GM12878 (cell line): ENCODE measurements around the gene SETBP1. TPM values are rescaled to one million over a fixed set of nuclear protein-coding genes. Genes with fewer than 3 reads are reported as not detected.

Source experiments
- ATAC-seq: fragments of 200-7000 bp; cut with Tn5 transposase; 3 replicates; pipeline ENCODE4 v1.9.1; 2020; ENCODE audit warnings: mild to moderate bottlenecking, moderate library complexity
- BruUV-seq: library from RNA; stranded (reverse); fragments of 400-500 nt; replicated peaks from 2 replicates; lab custom pipeline; 2021; lab: Mats Ljungman, UMichigan
- CTCF ChIA-PET: fragments of 300-600 bp; sonication (Branson Sonifier 250); formaldehyde crosslinking; extraction: SDS; loops from one replicate; lab custom pipeline; 2021; ENCODE audit warnings: inconsistent platforms; lab: Yijun Ruan, JAX
- POLR2A ChIA-PET: fragments of 350-600 bp; formaldehyde crosslinking; extraction: SDS; loops from one replicate; lab custom pipeline; 2021; ENCODE audit warnings: inconsistent platforms; lab: Charles Lee
- RAD21 ChIA-PET: fragments of 300-600 bp; sonication (Branson Sonifier 250); formaldehyde crosslinking; loops from one replicate; lab custom pipeline; 2023; ENCODE audit warnings: antibody characterized with exemption; ENCODE audit not compliant: unreplicated experiment; lab: Charles Lee
- SMC1A ChIA-PET: fragments of 300-600 bp; sonication (Branson Sonifier 250); formaldehyde crosslinking; loops from one replicate; lab custom pipeline; 2023; ENCODE audit not compliant: unreplicated experiment, uncharacterized antibody; lab: Charles Lee
- DNase-seq: peaks from one replicate; pipeline ENCODE4 v3.0.0-alpha.2; 2011; ENCODE audit warnings: low read depth, low spot score
- FAIRE-seq: peaks from 3 replicates; lab custom pipeline; 2011; peaks lifted over from hg19 to GRCh38; lab: Jason Lieb, UNC
- H2AFZ ChIP-seq: 2 replicates; pipeline ENCODE4 v1.6.0; 2011; ENCODE audit warnings: low read depth, low read length, control low read depth; ENCODE audit not compliant: control insufficient read depth
- H3K27ac ChIP-seq: 2 replicates; pipeline ENCODE4 v1.5.1; 2011; ENCODE audit warnings: control low read depth; ENCODE audit not compliant: control insufficient read depth, insufficient read depth
- H3K27me3 ChIP-seq, 2 experiments: replicated peaks in 1 of 2; 2 replicates each; pipeline versions ENCODE4 v1.6.0 to v1.6.1; 2011; ENCODE audit warnings: low read length in 1 of 2; ENCODE audit not compliant: control insufficient read depth in 2 of 2, insufficient read depth in 2 of 2
- H3K36me3 ChIP-seq, 2 experiments: 2 replicates each; pipeline ENCODE4 v1.5.1; 2011; ENCODE audit warnings: low read length in 1 of 2; ENCODE audit not compliant: control insufficient read depth in 2 of 2, insufficient read depth in 2 of 2
- H3K4me1 ChIP-seq: 2 replicates; pipeline ENCODE4 v1.6.1; 2011; ENCODE audit warnings: mild to moderate bottlenecking, low read length, moderate library complexity, mixed read lengths; ENCODE audit not compliant: control insufficient read depth, insufficient read depth
- H3K4me2 ChIP-seq: 2 replicates; pipeline ENCODE4 v1.6.0; 2011; ENCODE audit warnings: control low read depth; ENCODE audit not compliant: control insufficient read depth, insufficient read depth
- H3K4me3 ChIP-seq: fragments of 200-600 bp; sonication (generic); 2 replicates; pipeline ENCODE4 v1.5.1; 2016
- H3K79me2 ChIP-seq: 2 replicates; pipeline ENCODE4 v1.6.0; 2011; ENCODE audit warnings: low read length; ENCODE audit not compliant: control insufficient read depth, insufficient read depth
- H3K9ac ChIP-seq: 2 replicates; pipeline ENCODE4 v1.8.0; 2011; ENCODE audit warnings: low read length, control low read depth, mixed read lengths; ENCODE audit not compliant: control insufficient read depth, insufficient read depth
- H3K9me3 ChIP-seq: replicated peaks from 3 replicates; pipeline ENCODE4 v1.5.1; 2011; ENCODE audit warnings: mild to moderate bottlenecking, low read length; ENCODE audit not compliant: control insufficient read depth, insufficient read depth
- H4K20me1 ChIP-seq: 2 replicates; pipeline ENCODE4 v1.6.0; 2011; ENCODE audit not compliant: control insufficient read depth, insufficient read depth
- BACH1 ChIP-seq: fragments of 450-650 bp; IDR thresholded peaks from 2 replicates; pipeline ENCODE4 v1.6.1; 2017; ENCODE audit warnings: mild to moderate bottlenecking, borderline replicate concordance
- EED ChIP-seq: sonication (generic); IDR thresholded peaks from 2 replicates; pipeline ENCODE4 v1.6.1; 2016; ENCODE audit warnings: antibody characterized with exemption, low read depth
- ESRRA ChIP-seq: IDR thresholded peaks from 2 replicates; pipeline ENCODE4 v1.6.1; 2012; ENCODE audit warnings: mild to moderate bottlenecking, low read length, improper control_type of control experiment
- FOXK2 ChIP-seq: fragments of 450-650 bp; IDR thresholded peaks from 2 replicates; pipeline ENCODE4 v1.6.1; 2017; ENCODE audit warnings: mild to moderate bottlenecking, moderate library complexity
- IKZF2 ChIP-seq, 2 experiments: fragments of 450-650 bp; IDR thresholded peaks; 2 replicates each; pipeline ENCODE4 v1.6.1; 2017; ENCODE audit warnings: mild to moderate bottlenecking in 2 of 2, moderate library complexity in 2 of 2
- MTA3 ChIP-seq: IDR thresholded peaks from 2 replicates; pipeline ENCODE4 v1.6.1; 2012; ENCODE audit warnings: low read length, inconsistent platforms, borderline replicate concordance
- MYC ChIP-seq: IDR thresholded peaks from 2 replicates; pipeline ENCODE4 v1.6.1; 2011; ENCODE audit warnings: mild to moderate bottlenecking, low read length, moderate library complexity, inconsistent platforms; ENCODE audit not compliant: insufficient read depth, insufficient replicate concordance, insufficient read length, severe bottlenecking
- NFIC ChIP-seq: IDR thresholded peaks from 2 replicates; pipeline ENCODE4 v1.6.1; 2012; ENCODE audit warnings: low read depth, mild to moderate bottlenecking, inconsistent platforms, low read length, moderate library complexity
- NFXL1 ChIP-seq: fragments of 450-650 bp; IDR thresholded peaks from 2 replicates; pipeline ENCODE4 v1.6.1; 2017; ENCODE audit warnings: antibody characterized with exemption, mild to moderate bottlenecking, borderline replicate concordance
- POLR2A ChIP-seq: IDR thresholded peaks from 2 replicates; pipeline ENCODE4 v1.6.1; 2011; ENCODE audit warnings: low read depth, mild to moderate bottlenecking, low read length
- RELA ChIP-seq: fragments of 450-650 bp; IDR thresholded peaks from 2 replicates; pipeline ENCODE4 v1.8.0; 2014; ENCODE audit warnings: borderline replicate concordance; ENCODE audit not compliant: partially characterized antibody
- SMAD5 ChIP-seq: IDR thresholded peaks from 2 replicates; pipeline ENCODE4 v1.6.1; 2016; ENCODE audit warnings: antibody characterized with exemption, low read depth
- SREBF1 ChIP-seq: IDR thresholded peaks from 2 replicates; pipeline ENCODE4 v1.6.1; 2012; ENCODE audit warnings: mild to moderate bottlenecking, low read length
- STAT1 ChIP-seq: fragments of 450-650 bp; conservative IDR thresholded peaks from 2 replicates; pipeline ENCODE4 v1.6.1; 2014; ENCODE audit warnings: antibody characterized with exemption, mild to moderate bottlenecking
- STAT3 ChIP-seq: IDR thresholded peaks from 2 replicates; pipeline ENCODE4 v1.6.1; 2011; ENCODE audit warnings: low read depth, low read length, improper control_type of control experiment
- SUZ12 ChIP-seq: fragments of 200-600 bp; sonication (generic); IDR thresholded peaks from one replicate; pipeline ENCODE4 v1.6.1; 2018; ENCODE audit warnings: antibody characterized with exemption, mild to moderate bottlenecking; ENCODE audit not compliant: unreplicated experiment
- TCF3 ChIP-seq: IDR thresholded peaks from 2 replicates; pipeline ENCODE4 v1.6.1; 2012; ENCODE audit warnings: low read depth, mild to moderate bottlenecking, low read length, borderline replicate concordance; ENCODE audit not compliant: insufficient read depth
- YY1 ChIP-seq: IDR thresholded peaks from 2 replicates; pipeline ENCODE4 v1.6.1; 2011; ENCODE audit warnings: low read depth, mild to moderate bottlenecking, low read length
- ZNF274 ChIP-seq: IDR thresholded peaks from one replicate; pipeline ENCODE4 v1.8.0; 2011; ENCODE audit not compliant: insufficient read length, insufficient read depth
- in situ Hi-C: fragments of 300-500 bp; cut with MboI; formaldehyde crosslinking; loops from 9 replicates; pipeline ENCODE4 v1.14.3; 2018; ENCODE audit warnings: mixed read lengths
- intact Hi-C: fragments of 100-400 bp; cut with micrococcal nuclease; formaldehyde crosslinking; loops from one replicate; pipeline ENCODE4 v1.14.2; 2022; ENCODE audit not compliant: unreplicated experiment
- polyA plus RNA-seq, 11 experiments: library from polyadenylated mRNA; depleted of rRNA in 4 of 11; unstranded in 6 of 11; stranded (reverse) in 5 of 11; fragments of >200 nt; fragmentation: Nextera tagmentation in 4 of 11; fragmentation: Illumina TruSeq in 1 of 11; extraction: Ambion mirVana in 4 of 11; extraction: Trizol in 1 of 11; gene quantifications; 1 replicate in 1 of 11; 2 replicates in 10 of 11; pipeline versions ENCODE4 v1.2.1 to v1.2.3, GENCODE V29; 2011 to 2016; ENCODE audit warnings: inconsistent platforms in 2 of 11, missing spikeins in 2 of 11, low read depth in 1 of 11
- total RNA-seq, 4 experiments: library from RNA; depleted of rRNA in 3 of 4; stranded (reverse); fragments of >200 nt in 3 of 4; fragmentation: Illumina TruSeq in 1 of 4; extraction: Trizol in 1 of 4; gene quantifications; 2 replicates each; pipeline versions ENCODE4 v1.2.1 to v1.2.3, GENCODE V29; 2013 to 2021
- TF ChIP-seq, protein P1 (sequence below): fragments of 450-650 bp; formaldehyde crosslinking; IDR thresholded peaks from 2 replicates; pipeline ENCODE4 v1.4.0; 2022; ENCODE audit warnings: mild to moderate bottlenecking, moderate library complexity
- TF ChIP-seq, protein P2 (sequence below): IDR thresholded peaks from 2 replicates; pipeline ENCODE4 v1.6.1; 2011; ENCODE audit warnings: low read depth, mild to moderate bottlenecking, low read length, moderate library complexity, borderline replicate concordance; ENCODE audit errors: extremely low read depth
- TF ChIP-seq, protein P3 (sequence below): fragments of 450-650 bp; IDR thresholded peaks from 2 replicates; pipeline ENCODE4 v1.6.1; 2017; ENCODE audit warnings: low read depth, mild to moderate bottlenecking, moderate library complexity

The SETBP1 gene
- total and polyA plus RNA-seq, 10 of the 15 experiments (the other 5 are each of a cell fraction or from before 2014, with no cell fraction given), result 0.99 to 29.7 (median 8.3) TPM

DNA sequence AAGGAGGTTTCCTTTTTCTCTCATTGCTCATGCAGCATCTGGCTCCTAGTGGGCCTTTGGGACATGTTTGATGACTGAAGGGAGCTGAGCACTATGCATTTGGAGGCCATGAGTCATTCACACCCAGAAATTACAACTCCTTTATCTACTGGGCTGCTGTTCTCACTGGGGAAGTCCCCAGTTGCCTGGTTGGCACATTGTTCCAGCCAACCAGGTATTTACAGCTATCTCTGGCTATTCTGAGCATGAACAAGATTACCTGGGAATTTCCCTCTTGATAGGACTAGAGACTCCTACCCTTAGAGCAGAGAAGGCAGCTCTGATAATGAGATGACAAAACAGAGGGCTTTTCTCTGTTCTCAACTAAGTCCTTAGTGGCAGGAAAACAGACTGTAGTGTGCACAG lies 206.5 kb downstream of the SETBP1 start:
- Histone ChIP-seq H3K4me3 (no peak overlapping the region), H3K9ac (0 out of 2 replicates have a peak overlapping the region, but pooled peaks have one; percentile 15), H2AFZ (no peak overlapping the region; the same call in none of the 2 replicates), H3K36me3 (no peaks in the 10 kb centered on the region), H3K4me2 (peak overlapping the region; percentile 59), H3K9me3 (peaks cover 8% of the 10 kb centered on the region), H3K79me2 (no peaks in the 10 kb centered on the region), H3K27ac (peak overlapping the region; percentile 36), H3K27me3 (no peaks in the 10 kb centered on the region), H4K20me1 (no peaks in the 10 kb centered on the region), H3K4me1 (peaks cover 14% of the 10 kb centered on the region)
- no TSS peak for BruUV-seq
- SMC1A ChIA-PET, result interaction anchor here (0.8 to 5.7 kb wide), 34 partner anchors 9 to 326 kb away, joined by 3 to 48 read pairs (median 5); no protein-coding TSS in a partner anchor
- CTCF ChIA-PET, result interaction anchor here (0.8 to 5.2 kb wide), 17 partner anchors 9 to 325 kb away, joined by 3 to 20 read pairs (median 4); partner anchors contain the start of gene SETBP1
- RAD21 ChIA-PET, result interaction anchor here (0.8 to 4.5 kb wide), 30 partner anchors 9 to 219 kb away, joined by 3 to 30 read pairs (median 5); partner anchors contain the start of gene SETBP1
- ATAC-seq (peak; percentile 95), FAIRE-seq (no peak), DNase-seq (peak; percentile 69)
- POLR2A ChIA-PET, result interaction anchor here (0.8 to 1.9 kb wide), 6 partner anchors 22 to 311 kb away, joined by 3 to 6 read pairs (median 3); no protein-coding TSS in a partner anchor
- in situ Hi-C loops, result no loop called here
- intact Hi-C loops, result loop anchor here (2.0 to 5.0 kb wide), 2 partner anchors 85 to 128 kb away; no protein-coding TSS in a partner anchor
- TF ChIP-seq STAT3 (no peak), SUZ12 (no peak), NFIC (peak; percentile 75; the same call in 1 of the 2 replicates), TCF3 (no peak), SMAD5 (no peak), ZNF274 (no peak), MTA3 (0 out of 2 replicates have a peak, but pooled peaks have one; percentile 35), YY1 (no peak), BACH1 (no peak), SREBF1 (no peak), EED (peak; percentile 80), IKZF2 (IDR thresholded peaks at IDR 0.05) (peak; percentile 58 to 68), FOXK2 (no peak), POLR2A (no peak), RELA (peak; percentile 90), MYC (no peak), STAT1 (no peak), NFXL1 (no peak), ESRRA (0 out of 2 replicates have a peak, but pooled peaks have one; percentile 51)
- TF ChIP-seq, protein P1, sequence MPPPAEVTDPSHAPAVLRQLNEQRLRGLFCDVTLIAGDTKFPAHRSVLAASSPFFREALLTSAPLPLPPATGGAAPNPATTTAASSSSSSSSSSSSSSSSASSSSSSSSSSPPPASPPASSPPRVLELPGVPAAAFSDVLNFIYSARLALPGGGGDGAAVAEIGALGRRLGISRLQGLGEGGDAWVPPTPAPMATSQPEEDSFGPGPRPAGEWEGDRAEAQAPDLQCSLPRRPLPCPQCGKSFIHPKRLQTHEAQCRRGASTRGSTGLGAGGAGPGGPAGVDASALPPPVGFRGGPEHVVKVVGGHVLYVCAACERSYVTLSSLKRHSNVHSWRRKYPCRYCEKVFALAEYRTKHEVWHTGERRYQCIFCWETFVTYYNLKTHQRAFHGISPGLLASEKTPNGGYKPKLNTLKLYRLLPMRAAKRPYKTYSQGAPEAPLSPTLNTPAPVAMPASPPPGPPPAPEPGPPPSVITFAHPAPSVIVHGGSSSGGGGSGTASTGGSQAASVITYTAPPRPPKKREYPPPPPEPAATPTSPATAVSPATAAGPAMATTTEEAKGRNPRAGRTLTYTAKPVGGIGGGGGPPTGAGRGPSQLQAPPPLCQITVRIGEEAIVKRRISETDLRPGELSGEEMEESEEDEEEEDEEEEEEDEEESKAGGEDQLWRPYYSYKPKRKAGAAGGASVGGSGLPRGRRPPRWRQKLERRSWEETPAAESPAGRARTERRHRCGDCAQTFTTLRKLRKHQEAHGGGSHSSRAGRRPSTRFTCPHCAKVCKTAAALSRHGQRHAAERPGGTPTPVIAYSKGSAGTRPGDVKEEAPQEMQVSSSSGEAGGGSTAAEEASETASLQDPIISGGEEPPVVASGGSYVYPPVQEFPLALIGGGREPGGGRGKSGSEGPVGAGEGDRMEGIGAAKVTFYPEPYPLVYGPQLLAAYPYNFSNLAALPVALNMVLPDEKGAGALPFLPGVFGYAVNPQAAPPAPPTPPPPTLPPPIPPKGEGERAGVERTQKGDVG, result no peak
- TF ChIP-seq, protein P2, sequence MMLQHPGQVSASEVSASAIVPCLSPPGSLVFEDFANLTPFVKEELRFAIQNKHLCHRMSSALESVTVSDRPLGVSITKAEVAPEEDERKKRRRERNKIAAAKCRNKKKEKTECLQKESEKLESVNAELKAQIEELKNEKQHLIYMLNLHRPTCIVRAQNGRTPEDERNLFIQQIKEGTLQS, result no peak
- TF ChIP-seq, protein P3, sequence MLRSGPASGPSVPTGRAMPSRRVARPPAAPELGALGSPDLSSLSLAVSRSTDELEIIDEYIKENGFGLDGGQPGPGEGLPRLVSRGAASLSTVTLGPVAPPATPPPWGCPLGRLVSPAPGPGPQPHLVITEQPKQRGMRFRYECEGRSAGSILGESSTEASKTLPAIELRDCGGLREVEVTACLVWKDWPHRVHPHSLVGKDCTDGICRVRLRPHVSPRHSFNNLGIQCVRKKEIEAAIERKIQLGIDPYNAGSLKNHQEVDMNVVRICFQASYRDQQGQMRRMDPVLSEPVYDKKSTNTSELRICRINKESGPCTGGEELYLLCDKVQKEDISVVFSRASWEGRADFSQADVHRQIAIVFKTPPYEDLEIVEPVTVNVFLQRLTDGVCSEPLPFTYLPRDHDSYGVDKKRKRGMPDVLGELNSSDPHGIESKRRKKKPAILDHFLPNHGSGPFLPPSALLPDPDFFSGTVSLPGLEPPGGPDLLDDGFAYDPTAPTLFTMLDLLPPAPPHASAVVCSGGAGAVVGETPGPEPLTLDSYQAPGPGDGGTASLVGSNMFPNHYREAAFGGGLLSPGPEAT, result peak; percentile 83
